Keratinocyte (primary cell): ENCODE data around the gene KHDC4. TPM values are rescaled to one million over a fixed set of nuclear protein-coding genes. Genes with fewer than 3 reads are reported as not detected.

Experiments used
- DNase-seq: peaks from one replicate; pipeline ENCODE4 v3.0.0-alpha.2; 2011; ENCODE audit warnings: low read depth, missing footprints, low spot score
- FAIRE-seq: peaks from 2 replicates; lab custom pipeline; 2011; peaks lifted over from hg19 to GRCh38; lab: Jason Lieb, UNC
- H2AFZ ChIP-seq: 2 replicates; pipeline ENCODE4 v1.6.0; 2012; ENCODE audit warnings: low read length, control low read depth, inconsistent platforms; ENCODE audit not compliant: control insufficient read depth
- H3K27ac ChIP-seq: 2 replicates; pipeline ENCODE4 v1.5.1; 2011; ENCODE audit warnings: low read length; ENCODE audit not compliant: control insufficient read depth, insufficient read depth
- H3K27me3 ChIP-seq: 3 replicates; pipeline ENCODE4 v1.6.0; 2011; ENCODE audit warnings: low read length; ENCODE audit not compliant: control insufficient read depth, insufficient read depth; ENCODE audit errors: extremely low read depth
- H3K36me3 ChIP-seq, 2 experiments: 2 replicates in 1 of 2; 3 replicates in 1 of 2; pipeline ENCODE4 v1.5.1; 2011; ENCODE audit warnings: low read length in 2 of 2, mild to moderate bottlenecking in 1 of 2; ENCODE audit not compliant: control insufficient read depth in 2 of 2, insufficient read depth in 2 of 2; ENCODE audit errors: extremely low read depth in 1 of 2
- H3K4me1 ChIP-seq: 3 replicates; pipeline ENCODE4 v1.5.1; 2011; ENCODE audit warnings: low read length; ENCODE audit not compliant: control insufficient read depth, insufficient read depth; ENCODE audit errors: extremely low read depth
- H3K4me2 ChIP-seq: 3 replicates; pipeline ENCODE4 v1.6.0; 2011; ENCODE audit warnings: low read depth, low read length; ENCODE audit not compliant: control insufficient read depth, insufficient read depth; ENCODE audit errors: extremely low read depth
- H3K4me3 ChIP-seq, 3 experiments: fragments of 200-600 bp in 1 of 3; sonication (generic) in 1 of 3; 2 replicates in 2 of 3; 3 replicates in 1 of 3; pipeline ENCODE4 v1.5.1; 2011 to 2016; ENCODE audit warnings: low read length in 3 of 3, mild to moderate bottlenecking in 3 of 3, control low read depth in 2 of 3, inconsistent platforms in 1 of 3, low read depth in 1 of 3, mixed read lengths in 1 of 3, mixed run types in 1 of 3, moderate library complexity in 1 of 3; ENCODE audit not compliant: control insufficient read depth in 2 of 3, insufficient read depth in 2 of 3; ENCODE audit errors: extremely low read depth in 1 of 3
- H3K79me2 ChIP-seq: 2 replicates; pipeline ENCODE4 v1.6.0; 2012; ENCODE audit warnings: low read length; ENCODE audit not compliant: control insufficient read depth, insufficient read depth
- H3K9ac ChIP-seq: 3 replicates; pipeline ENCODE4 v1.6.0; 2011; ENCODE audit warnings: low read length; ENCODE audit not compliant: control insufficient read depth, insufficient read depth; ENCODE audit errors: extremely low read depth
- H3K9me1 ChIP-seq: 3 replicates; pipeline ENCODE4 v1.6.0; 2011; ENCODE audit warnings: low read length; ENCODE audit not compliant: control insufficient read depth, insufficient read depth; ENCODE audit errors: extremely low read depth
- H3K9me3 ChIP-seq: 2 replicates; pipeline ENCODE4 v1.5.1; 2012; ENCODE audit warnings: low read depth, low read length; ENCODE audit not compliant: control insufficient read depth
- H4K20me1 ChIP-seq: 3 replicates; pipeline ENCODE4 v1.6.0; 2011; ENCODE audit warnings: low read length; ENCODE audit not compliant: control insufficient read depth, insufficient read depth; ENCODE audit errors: extremely low read depth
- CTCF ChIP-seq, 3 experiments: IDR thresholded peaks in 1 of 3; conservative IDR thresholded peaks in 1 of 3; optimal IDR thresholded peaks in 1 of 3; 2 replicates in 2 of 3; 3 replicates in 1 of 3; pipeline versions ENCODE3 to v1.5.1; 2011; ENCODE audit warnings: low read length in 3 of 3, mild to moderate bottlenecking in 3 of 3, moderate library complexity in 2 of 3, control low read depth in 1 of 3, inconsistent platforms in 1 of 3; ENCODE audit not compliant: insufficient read depth in 2 of 3; ENCODE audit errors: extremely low read depth in 1 of 3
- EZH2 ChIP-seq: IDR thresholded peaks from one replicate; pipeline ENCODE4 v1.6.1; 2012; ENCODE audit warnings: inconsistent platforms, mild to moderate bottlenecking, low read length, moderate library complexity
- dilution Hi-C: fragments of 300-500 bp; cut with MboI; formaldehyde crosslinking; loops from one replicate; pipeline ENCODE4 v1.7.0; 2020; ENCODE audit warnings: low sequenced_read_pairs; ENCODE audit not compliant: extremely low pct_ligation_motif_present
- polyA plus RNA-seq, 5 experiments: library from polyadenylated mRNA; depleted of rRNA in 3 of 5; stranded (reverse) in 3 of 5; stranded (forward) in 1 of 5; unstranded in 1 of 5; fragments of >200 nt; gene quantifications; 1 replicate in 1 of 5; 2 replicates in 3 of 5; 3 replicates in 1 of 5; pipeline versions ENCODE4 v1.2.1 to v1.2.3, GENCODE V29; 2011 to 2012; ENCODE audit warnings: missing spikeins in 2 of 5, low read depth in 1 of 5, low replicate concordance in 1 of 5

Gene KHDC4
- polyA plus RNA-seq, 1 donor (not counting 4 experiments of a cell fraction or from before 2014, with no cell fraction given) = 51.3 TPM

GRCh38 chr1:155884031-155884960 is 49.9 kb downstream of the KHDC4 start:
- Histone ChIP-seq H3K79me2 (no peaks in the 10 kb centered on the region), H3K9me3 (no peaks in the 10 kb centered on the region), H3K27ac (no peak overlapping the region), H3K36me3 (no peaks in the 10 kb centered on the region), H3K4me3 (no peak overlapping the region), H3K9ac (no peak overlapping the region), H2AFZ (no peak overlapping the region), H3K4me1 (no peaks in the 10 kb centered on the region), H4K20me1 (no peaks in the 10 kb centered on the region), H3K27me3 (peaks cover 6% of the 10 kb centered on the region), H3K9me1 (no peaks in the 10 kb centered on the region), H3K4me2 (no peak overlapping the region)
- DNase-seq (no peak), FAIRE-seq (no peak)
- dilution Hi-C loops = no loop called here
- TF ChIP-seq EZH2 (no peak), CTCF (optimal IDR thresholded peaks at IDR 0.05 in 1 of 3, IDR thresholded peaks at IDR 0.05 in 1 of 3, conservative IDR thresholded peaks at IDR 0.05 in 1 of 3; ENCODE audit: extremely low read depth in 1 of 3, insufficient read depth in 2 of 3, low read length in 3 of 3) (no peak)

- dilution Hi-C loops = no loop called here
- H3K9me3 ChIP-seq = no peaks in the 10 kb centered on the region
- no peak for FAIRE-seq
These were observed 51.4 kb downstream of the KHDC4 start for GRCh38 chr1:155882766-155883165.

More at GRCh38 chr1:155882766-155883165, 51.4 kb downstream of the KHDC4 start:
- H3K79me2 ChIP-seq = no peaks in the 10 kb centered on the region
- DNase-seq = no peak
- TF ChIP-seq EZH2 (no peak), CTCF (optimal IDR thresholded peaks at IDR 0.05 in 1 of 3, IDR thresholded peaks at IDR 0.05 in 1 of 3, conservative IDR thresholded peaks at IDR 0.05 in 1 of 3; ENCODE audit: extremely low read depth in 1 of 3, insufficient read depth in 2 of 3, low read length in 3 of 3) (no peak)
- H3K9ac ChIP-seq = no peak overlapping the region
- H3K4me2 ChIP-seq = no peak overlapping the region
- no peak overlapping the region for H3K4me3 ChIP-seq
- H3K4me1 ChIP-seq = no peaks in the 10 kb centered on the region
- peaks cover 6% of the 10 kb centered on the region for H3K27me3 ChIP-seq
- no peak overlapping the region for H2AFZ ChIP-seq
- no peak overlapping the region for H3K27ac ChIP-seq
- H3K36me3 ChIP-seq = no peaks in the 10 kb centered on the region
- H3K9me1 ChIP-seq = no peaks in the 10 kb centered on the region
- H4K20me1 ChIP-seq = no peaks in the 10 kb centered on the region
